Activated B cell treated with CpG ODN at 0.5 μM for 24 hours (primary cell): ENCODE measurements around the gene AK9. TPM values are rescaled to one million over a fixed set of nuclear protein-coding genes. Genes with fewer than 3 reads are reported as not detected.

Source experiments
- ATAC-seq: fragments of 200-7000 bp; cut with Tn5 transposase; one replicate; pipeline ENCODE4 v1.10.0; 2021; ENCODE audit warnings: low read depth, mild to moderate bottlenecking, moderate library complexity
- CTCF ChIA-PET: fragments of 350-600 bp; sonication (Branson Sonifier 250); formaldehyde crosslinking; loops from one replicate; lab custom pipeline; 2021; ENCODE audit warnings: antibody characterized with exemption; lab: Charles Lee
- POLR2A ChIA-PET: fragments of 350-600 bp; sonication (Branson Sonifier 250); formaldehyde crosslinking; loops from one replicate; lab custom pipeline; 2021; ENCODE audit warnings: antibody characterized with exemption; lab: Charles Lee
- DNase-seq: peaks from one replicate; pipeline ENCODE4 v3.0.0; 2022
- H3K27ac Mint-ChIP-seq: one replicate; pipeline ENCODE4 v1.8.0; 2020; ENCODE audit warnings: mixed read lengths
- H3K27me3 Mint-ChIP-seq: one replicate; pipeline ENCODE4 v1.8.0; 2021; ENCODE audit warnings: mixed read lengths
- H3K36me3 Mint-ChIP-seq: one replicate; pipeline ENCODE4 v1.8.0; 2021; ENCODE audit warnings: low read depth, mixed read lengths
- H3K4me1 Mint-ChIP-seq: one replicate; pipeline ENCODE4 v1.8.0; 2021; ENCODE audit warnings: mixed read lengths
- H3K4me3 Mint-ChIP-seq: one replicate; pipeline ENCODE4 v1.8.0; 2020; ENCODE audit warnings: mild to moderate bottlenecking, mixed read lengths
- H3K9me3 Mint-ChIP-seq: one replicate; pipeline ENCODE4 v1.8.0; 2020; ENCODE audit warnings: mixed read lengths
- intact Hi-C: fragments of 100-400 bp; cut with micrococcal nuclease; formaldehyde crosslinking; loops from one replicate; pipeline ENCODE4 v1.15.1; 2024
- total RNA-seq: library from RNA; stranded (reverse); gene quantifications from 2 replicates; pipeline ENCODE4 v1.2.3, GENCODE V29; 2022
- TF ChIP-seq, protein P1 (sequence below): fragments of 200-600 bp; IDR thresholded peaks from one replicate; pipeline ENCODE4 v1.8.0; 2022; ENCODE audit warnings: antibody characterized with exemption, mild to moderate bottlenecking

Gene AK9
- total RNA-seq, 1 donor from 2014 or later: 9.1 TPM

DNA sequence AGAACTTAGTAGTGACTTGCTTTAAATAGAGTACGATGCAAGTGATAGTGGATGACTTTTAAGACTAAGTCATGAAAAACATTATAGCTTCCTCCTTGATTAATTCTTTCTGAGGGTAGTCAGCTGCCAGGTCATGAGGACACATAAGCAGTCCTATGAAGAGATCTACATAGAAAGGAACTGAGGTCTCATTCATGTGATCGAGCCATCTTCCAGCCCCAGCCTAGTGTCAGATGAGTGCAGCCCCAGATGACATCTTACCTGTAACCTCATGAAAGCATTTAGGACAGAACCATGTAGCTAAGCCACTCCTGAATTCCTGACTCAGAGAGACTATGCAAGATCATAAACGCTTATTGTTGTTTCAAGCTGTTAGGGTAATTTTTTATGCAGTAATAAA, 67.7 kb downstream of the AK9 start:
- H3K9me3 Mint-ChIP-seq: no peaks in the 10 kb centered on the region
- H3K4me1 Mint-ChIP-seq: no peaks in the 10 kb centered on the region
- H3K36me3 Mint-ChIP-seq: peaks cover 2% of the 10 kb centered on the region
- POLR2A ChIA-PET: no interaction called here
- H3K27ac Mint-ChIP-seq: no peak overlapping the region
- CTCF ChIA-PET: no interaction called here
- no peaks in the 10 kb centered on the region for H3K27me3 Mint-ChIP-seq
- no peak overlapping the region for H3K4me3 Mint-ChIP-seq
- DNase-seq: no peak
- intact Hi-C loops: no loop called here
- TF ChIP-seq, protein P1, sequence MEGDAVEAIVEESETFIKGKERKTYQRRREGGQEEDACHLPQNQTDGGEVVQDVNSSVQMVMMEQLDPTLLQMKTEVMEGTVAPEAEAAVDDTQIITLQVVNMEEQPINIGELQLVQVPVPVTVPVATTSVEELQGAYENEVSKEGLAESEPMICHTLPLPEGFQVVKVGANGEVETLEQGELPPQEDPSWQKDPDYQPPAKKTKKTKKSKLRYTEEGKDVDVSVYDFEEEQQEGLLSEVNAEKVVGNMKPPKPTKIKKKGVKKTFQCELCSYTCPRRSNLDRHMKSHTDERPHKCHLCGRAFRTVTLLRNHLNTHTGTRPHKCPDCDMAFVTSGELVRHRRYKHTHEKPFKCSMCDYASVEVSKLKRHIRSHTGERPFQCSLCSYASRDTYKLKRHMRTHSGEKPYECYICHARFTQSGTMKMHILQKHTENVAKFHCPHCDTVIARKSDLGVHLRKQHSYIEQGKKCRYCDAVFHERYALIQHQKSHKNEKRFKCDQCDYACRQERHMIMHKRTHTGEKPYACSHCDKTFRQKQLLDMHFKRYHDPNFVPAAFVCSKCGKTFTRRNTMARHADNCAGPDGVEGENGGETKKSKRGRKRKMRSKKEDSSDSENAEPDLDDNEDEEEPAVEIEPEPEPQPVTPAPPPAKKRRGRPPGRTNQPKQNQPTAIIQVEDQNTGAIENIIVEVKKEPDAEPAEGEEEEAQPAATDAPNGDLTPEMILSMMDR: no peak
- ATAC-seq: no peak

DNA sequence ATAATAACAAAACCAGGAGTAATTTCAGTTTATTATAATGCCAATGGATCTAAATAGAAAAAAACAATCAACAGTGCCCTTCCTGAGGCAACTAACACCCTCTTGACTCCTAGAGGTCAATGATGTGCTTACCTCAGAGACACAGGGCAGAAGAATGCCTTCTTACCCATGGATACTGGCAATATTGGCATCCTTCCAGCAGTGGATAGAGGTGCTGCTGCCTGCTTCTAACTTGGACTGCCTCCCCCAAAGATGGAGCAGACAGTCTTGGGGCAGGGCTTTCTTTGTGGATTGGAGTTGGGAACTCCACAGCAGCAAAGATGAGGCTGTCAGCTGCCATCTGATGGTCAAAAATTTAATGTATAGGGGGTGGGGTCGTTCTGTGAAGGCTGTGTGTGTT, 78.7 kb downstream of the AK9 start:
- no peak overlapping the region for H3K27ac Mint-ChIP-seq
- ATAC-seq (no peak), DNase-seq (no peak)
- intact Hi-C loops: no loop called here
- H3K4me1 Mint-ChIP-seq: peaks cover 5% of the 10 kb centered on the region
- no peak overlapping the region for H3K4me3 Mint-ChIP-seq
- ChIA-PET CTCF (no interaction called here), POLR2A (no interaction called here)
- TF ChIP-seq, protein P1: no peak
- H3K9me3 Mint-ChIP-seq: peaks cover 3% of the 10 kb centered on the region
- peaks cover 26% of the 10 kb centered on the region for H3K36me3 Mint-ChIP-seq
- H3K27me3 Mint-ChIP-seq: no peaks in the 10 kb centered on the region

DNA sequence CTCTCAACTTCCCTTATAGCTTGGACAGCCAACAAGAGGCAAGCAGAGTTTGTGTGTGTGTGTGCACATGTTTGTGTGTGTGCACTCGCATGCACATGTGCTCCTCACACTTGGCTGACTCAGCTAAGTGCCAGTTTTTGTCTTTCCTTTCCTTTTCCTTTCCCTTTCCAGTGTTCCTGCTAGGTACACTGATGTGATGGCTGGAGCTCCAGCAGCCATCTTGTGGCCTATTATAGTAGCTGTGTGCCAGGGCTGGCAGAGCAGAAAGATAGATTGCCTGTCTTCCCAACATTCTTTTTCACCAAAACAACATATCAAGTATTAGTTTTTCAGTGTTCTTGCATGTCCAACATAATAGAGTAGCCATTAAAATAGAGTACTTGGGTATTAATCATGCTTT, 79.5 kb downstream of the AK9 start:
- POLR2A ChIA-PET: no interaction called here
- ATAC-seq: no peak
- Mint-ChIP-seq H3K36me3 (peaks cover 27% of the 10 kb centered on the region), H3K9me3 (peaks cover 3% of the 10 kb centered on the region), H3K27me3 (no peaks in the 10 kb centered on the region), H3K4me3 (no peak overlapping the region), H3K4me1 (peaks cover 5% of the 10 kb centered on the region), H3K27ac (no peak overlapping the region)
- intact Hi-C loops: no loop called here
- TF ChIP-seq, protein P1: no peak
- CTCF ChIA-PET: no interaction called here
- DNase-seq: no peak

DNA sequence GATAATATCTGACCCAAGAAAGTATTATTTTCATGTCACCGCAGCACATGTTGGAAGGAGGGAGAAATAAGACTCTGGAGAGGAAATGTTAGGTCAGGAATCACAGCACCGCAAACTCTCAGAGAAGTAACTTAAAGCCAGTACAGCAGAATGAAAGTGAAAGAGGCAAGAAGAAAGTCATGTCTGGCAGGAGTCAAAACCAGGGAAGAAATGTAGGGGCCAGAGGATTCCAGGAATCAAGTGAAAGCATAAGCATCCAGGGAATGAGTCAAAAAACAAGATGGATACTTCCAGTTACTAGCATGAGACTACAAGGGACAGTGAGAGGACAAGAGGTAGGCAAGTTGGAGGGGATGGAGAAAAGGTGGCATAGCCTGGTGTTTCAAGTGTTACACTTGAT, 80.4 kb downstream of the AK9 start:
- ChIA-PET POLR2A (no interaction called here), CTCF (no interaction called here)
- no peaks in the 10 kb centered on the region for H3K27me3 Mint-ChIP-seq
- H3K4me1 Mint-ChIP-seq: peaks cover 5% of the 10 kb centered on the region
- intact Hi-C loops: no loop called here
- H3K27ac Mint-ChIP-seq: no peak overlapping the region
- H3K36me3 Mint-ChIP-seq: peaks cover 34% of the 10 kb centered on the region
- H3K9me3 Mint-ChIP-seq: peaks cover 3% of the 10 kb centered on the region
- TF ChIP-seq, protein P1: no peak
- DNase-seq: no peak
- no peak for ATAC-seq
- no peak overlapping the region for H3K4me3 Mint-ChIP-seq

DNA sequence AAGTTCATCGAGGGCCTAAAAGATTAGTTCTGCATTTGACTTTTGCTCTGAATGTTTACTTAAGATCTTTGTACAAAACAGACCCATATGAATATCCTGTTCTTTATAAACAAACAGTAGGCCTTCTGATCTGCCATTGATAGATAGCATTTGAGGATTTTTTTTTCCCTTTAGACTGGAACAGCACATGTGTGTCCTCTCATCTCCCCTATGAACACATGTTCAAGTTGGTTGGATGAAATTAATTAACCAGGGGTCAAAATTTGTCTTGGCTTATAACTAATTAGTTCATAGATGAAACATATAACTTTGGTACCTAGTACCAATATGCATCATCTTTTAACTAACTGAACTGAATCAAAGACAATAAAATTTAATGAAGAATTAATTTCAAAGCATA, 81.3 kb downstream of the AK9 start:
- no peak overlapping the region for H3K4me3 Mint-ChIP-seq

More for the DNA sequence above, 81.3 kb downstream of the AK9 start:
- CTCF ChIA-PET: no interaction called here
- Mint-ChIP-seq H3K4me1 (peaks cover 5% of the 10 kb centered on the region), H3K9me3 (peaks cover 3% of the 10 kb centered on the region), H3K27me3 (no peaks in the 10 kb centered on the region), H3K27ac (no peak overlapping the region), H3K36me3 (peaks cover 38% of the 10 kb centered on the region)
- POLR2A ChIA-PET: no interaction called here
- DNase-seq (no peak), ATAC-seq (no peak)
- intact Hi-C loops: no loop called here
- TF ChIP-seq, protein P1: no peak
